Colonic mucosa (tissue), 4 donors: Measurements from ENCODE around the gene CSNK1G2. TPM values are rescaled to one million over a fixed set of nuclear protein-coding genes. Genes with fewer than 3 reads are reported as not detected.

Experiments used
- DNase-seq: peaks from one replicate; pipeline ENCODE4 v3.0.0-alpha.2; 2020
- H3K27ac ChIP-seq: fragments of 200-600 bp; one replicate; pipeline ENCODE4 v1.8.0; 2021
- H3K27me3 ChIP-seq: fragments of 200-600 bp; one replicate; pipeline ENCODE4 v1.8.0; 2021
- H3K36me3 ChIP-seq: fragments of 200-600 bp; one replicate; pipeline ENCODE4 v1.8.0; 2021
- H3K4me1 ChIP-seq: fragments of 200-600 bp; one replicate; pipeline ENCODE4 v1.8.0; 2021; ENCODE audit warnings: mild to moderate bottlenecking
- H3K4me3 ChIP-seq: fragments of 200-600 bp; one replicate; pipeline ENCODE4 v1.8.0; 2021
- H3K9ac ChIP-seq, 2 donors: one replicate each; pipeline ENCODE4 v1.7.0; 2013; ENCODE audit warnings: control low read depth in 2 of 2, low read depth in 2 of 2, low read length in 2 of 2
- H3K9me3 ChIP-seq: fragments of 200-600 bp; one replicate; pipeline ENCODE4 v1.8.0; 2021
- CTCF ChIP-seq: fragments of 200-600 bp; IDR thresholded peaks from one replicate; pipeline ENCODE4 v1.8.0; 2022; ENCODE audit warnings: antibody characterized with exemption, mild to moderate bottlenecking
- intact Hi-C: fragments of 100-400 bp; cut with DNase I; formaldehyde crosslinking; loops from one replicate; pipeline ENCODE4 v1.14.1; 2022
- total RNA-seq, 2 donors: library from RNA; stranded (reverse); fragmentation: NEBNext Ultra II Directional in 1 of 2; extraction: Animal tissue kit (Norgen Biotek cat#: 25700) in 1 of 2; gene quantifications; one replicate each; pipeline ENCODE4 v1.2.1, GENCODE V29; 2021
- donor health status: healthy.
- donor health status: DM: no; HTN: no; CAD: no.
- donor health status: DM: no; HTN: no; CAD: no.

Gene CSNK1G2
- total RNA-seq, 2 donors from 2014 or later, result 55.3 to 61.0 TPM

DNA sequence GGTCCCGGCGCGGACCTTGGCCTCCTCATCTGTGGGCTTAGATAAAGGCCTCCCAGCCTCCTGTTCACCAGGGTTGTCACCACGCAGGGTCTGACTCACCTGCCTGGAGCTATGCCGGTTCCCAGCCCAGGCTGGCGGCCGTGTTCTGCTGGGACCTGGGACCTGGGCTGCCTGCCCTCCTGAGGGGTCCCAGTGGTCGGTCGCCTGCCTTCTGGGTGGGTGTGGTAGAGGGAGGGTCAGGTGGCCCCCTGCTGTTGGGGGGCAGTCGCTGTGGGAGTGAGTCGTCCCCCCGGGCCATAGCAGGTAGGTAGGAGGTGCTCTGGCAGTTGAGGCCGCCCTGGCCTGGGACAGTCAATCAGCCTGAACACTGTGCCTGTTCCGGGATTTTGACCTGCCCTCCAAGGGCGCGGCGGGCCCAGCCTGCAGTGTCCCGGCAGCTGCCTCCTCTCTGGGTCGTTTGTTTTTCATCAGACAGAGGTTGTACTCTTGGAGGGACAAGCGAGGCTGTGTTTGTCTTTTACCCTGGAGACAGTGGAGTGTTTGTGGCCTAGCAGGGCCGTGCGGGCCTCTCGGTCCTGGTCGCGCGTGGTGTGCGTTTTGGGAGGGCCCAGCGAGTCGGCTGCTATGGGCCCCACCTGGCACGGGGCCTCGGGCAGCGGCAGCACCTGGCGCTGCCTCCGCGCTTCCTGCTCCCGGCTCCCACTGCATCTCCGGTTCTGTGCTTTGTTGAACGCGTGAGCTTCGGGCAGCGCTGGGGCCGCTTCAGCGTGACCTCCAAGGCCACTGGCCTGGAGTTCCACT lies 33.2 kb upstream of the CSNK1G2 start:
- Histone ChIP-seq H3K27me3 (no peaks in the 10 kb centered on the region), H3K4me1 (peaks cover 9% of the 10 kb centered on the region), H3K36me3 (peaks cover 2% of the 10 kb centered on the region), H3K9ac (peak overlapping the region; percentile 70 to 77), H3K27ac (peak overlapping the region; percentile 73), H3K9me3 (no peaks in the 10 kb centered on the region), H3K4me3 (peak overlapping the region; percentile 23)
- TF ChIP-seq CTCF, result no peak
- peak; percentile 82 for DNase-seq
- intact Hi-C loops, result no loop called here

DNA sequence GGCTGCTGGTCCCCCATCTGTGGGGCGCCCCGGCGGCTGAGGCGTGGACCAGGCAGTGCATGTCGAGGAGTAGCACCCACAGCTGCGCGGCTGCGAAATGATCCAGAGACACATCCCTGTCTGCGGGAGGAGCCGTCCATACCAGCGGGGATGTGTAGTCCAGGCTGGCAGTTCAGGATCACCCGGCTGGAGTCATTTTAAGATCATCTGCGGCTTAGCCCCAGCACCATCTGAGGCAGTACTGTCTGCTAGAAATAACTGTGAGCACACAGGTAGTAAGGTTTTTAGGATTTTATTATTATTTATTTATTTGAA lies 32.7 kb upstream of the CSNK1G2 start:
- Histone ChIP-seq H3K4me3 (peak overlapping the region; percentile 23), H3K36me3 (peaks cover 8% of the 10 kb centered on the region), H3K4me1 (peaks cover 9% of the 10 kb centered on the region), H3K27me3 (no peaks in the 10 kb centered on the region), H3K9me3 (no peaks in the 10 kb centered on the region), H3K9ac (peak overlapping the region in 1 of 2 donors; percentile 77), H3K27ac (peak overlapping the region; percentile 73)
- TF ChIP-seq CTCF, result no peak
- DNase-seq, result no peak
- intact Hi-C loops, result no loop called here

DNA sequence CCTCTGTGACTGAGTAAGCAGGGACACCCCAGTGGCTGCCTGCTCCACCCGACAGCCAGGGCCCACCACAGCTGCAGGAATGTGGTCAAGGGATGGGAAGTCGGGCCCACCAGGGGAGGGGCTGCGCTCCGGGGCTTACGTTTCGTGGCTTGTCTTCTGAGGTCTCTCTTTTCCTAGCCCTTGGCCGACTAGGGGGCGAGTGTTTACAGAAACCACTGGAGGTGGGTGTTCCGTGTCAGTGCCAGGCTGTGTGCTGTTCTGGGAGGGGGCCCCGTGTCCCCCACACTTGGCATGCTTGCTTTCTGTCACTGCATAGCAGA lies 31.3 kb upstream of the CSNK1G2 start:
- DNase-seq, result no peak
- peaks cover 11% of the 10 kb centered on the region for H3K36me3 ChIP-seq
- intact Hi-C loops, result no loop called here
- H3K9me3 ChIP-seq, result no peaks in the 10 kb centered on the region
- no peaks in the 10 kb centered on the region for H3K27me3 ChIP-seq
- H3K4me3 ChIP-seq, result no peak overlapping the region
- no peak overlapping the region for H3K9ac ChIP-seq
- no peak for TF ChIP-seq CTCF
- H3K27ac ChIP-seq, result no peak overlapping the region
- H3K4me1 ChIP-seq, result peaks cover 9% of the 10 kb centered on the region

DNA sequence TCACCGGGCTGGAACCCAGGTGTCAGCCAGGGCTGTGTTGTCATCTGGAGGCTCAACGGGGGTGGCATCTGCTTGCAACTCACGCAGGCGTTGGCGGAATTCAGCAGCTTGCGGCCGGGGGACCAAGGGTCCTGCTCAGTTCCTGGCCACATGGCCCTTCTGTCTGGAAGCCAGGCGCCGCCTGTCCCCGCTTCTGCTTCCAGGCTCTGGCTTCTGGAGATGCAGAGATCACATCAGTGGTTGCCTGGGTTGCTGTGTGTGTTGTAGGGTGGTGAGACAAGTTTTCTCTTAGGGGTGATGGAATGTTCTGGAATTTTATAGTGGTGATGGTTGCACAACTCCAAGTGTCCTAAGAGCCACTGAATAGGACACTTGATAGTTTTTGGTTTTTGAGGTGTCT lies 30.8 kb upstream of the CSNK1G2 start:
- no peak overlapping the region for H3K9ac ChIP-seq
- H3K36me3 ChIP-seq, result peaks cover 11% of the 10 kb centered on the region
- peaks cover 9% of the 10 kb centered on the region for H3K4me1 ChIP-seq
- intact Hi-C loops, result no loop called here
- no peak overlapping the region for H3K27ac ChIP-seq
- no peaks in the 10 kb centered on the region for H3K27me3 ChIP-seq
- no peak for TF ChIP-seq CTCF
- no peak for DNase-seq
- no peaks in the 10 kb centered on the region for H3K9me3 ChIP-seq
- no peak overlapping the region for H3K4me3 ChIP-seq

- Histone ChIP-seq H3K9me3 (no peaks in the 10 kb centered on the region), H3K36me3 (peaks cover 11% of the 10 kb centered on the region), H3K4me3 (no peak overlapping the region), H3K27ac (no peak overlapping the region), H3K27me3 (no peaks in the 10 kb centered on the region), H3K9ac (no peak overlapping the region), H3K4me1 (peaks cover 6% of the 10 kb centered on the region)
- DNase-seq, result no peak
- intact Hi-C loops, result no loop called here
- no peak for TF ChIP-seq CTCF
Measured at GRCh38 chr19:1911098-1911497, 29.9 kb upstream of the CSNK1G2 start.
